SK-N-SH (cell line): Measurements from ENCODE around the gene GNB5. TPM values are rescaled to one million over a fixed set of nuclear protein-coding genes. Genes with fewer than 3 reads are reported as not detected.
A peak's percentile ranks its signal among the peaks of the same experiment; 100 is the strongest.

Source experiments
- FOSL2 ChIP-seq: IDR thresholded peaks from 2 replicates; pipeline ENCODE4 v1.4.0; 2012; ENCODE audit warnings: low read depth, mild to moderate bottlenecking, moderate library complexity, borderline replicate concordance
- GATA2 ChIP-seq: sonication (generic); formaldehyde crosslinking; IDR thresholded peaks from 2 replicates; pipeline ENCODE4 v1.5.0; 2020; ENCODE audit warnings: mild to moderate bottlenecking, missing genetic modification reagents
- JUND ChIP-seq: IDR thresholded peaks from 2 replicates; pipeline ENCODE4 v1.4.0; 2012
- NFIC ChIP-seq: IDR thresholded peaks from 2 replicates; pipeline ENCODE4 v1.4.0; 2012; ENCODE audit warnings: borderline replicate concordance
- POLR2AphosphoS5 ChIP-seq: IDR thresholded peaks from 2 replicates; pipeline ENCODE4 v1.6.1; 2012; ENCODE audit warnings: low read depth, low read length
- RCOR1 ChIP-seq: fragments of 150-350 bp; IDR thresholded peaks from 2 replicates; pipeline ENCODE4 v1.6.1; 2017; ENCODE audit warnings: antibody characterized with exemption, low read length
- SIN3A ChIP-seq: IDR thresholded peaks from 2 replicates; pipeline ENCODE4 v1.6.1; 2012; ENCODE audit warnings: low read depth, mild to moderate bottlenecking, low read length, moderate library complexity, borderline replicate concordance
- TAF1 ChIP-seq: IDR thresholded peaks from 2 replicates; pipeline ENCODE4 v1.6.1; 2012; ENCODE audit warnings: low read depth, mild to moderate bottlenecking, low read length, moderate library complexity, borderline replicate concordance
- TCF12 ChIP-seq: IDR thresholded peaks from 2 replicates; pipeline ENCODE4 v1.4.0; 2012
- polyA plus RNA-seq, 3 experiments: library from polyadenylated mRNA; depleted of rRNA; stranded (reverse); fragments of >200 nt; gene quantifications; 2 replicates each; pipeline ENCODE4 v1.2.3, GENCODE V29; 2012
- TF ChIP-seq, protein P1 (sequence below): fragments of 150-350 bp; IDR thresholded peaks from 2 replicates; pipeline ENCODE4 v1.6.1; 2017; ENCODE audit warnings: antibody characterized with exemption, low read length, low read depth, borderline replicate concordance
- TF ChIP-seq, protein P2 (sequence below): IDR thresholded peaks from 2 replicates; pipeline ENCODE4 v1.6.1; 2012; ENCODE audit warnings: mild to moderate bottlenecking, low read depth, low read length, moderate library complexity
- TF ChIP-seq, protein P3 (sequence below): fragments of 150-350 bp; IDR thresholded peaks from 2 replicates; pipeline ENCODE4 v1.6.1; 2016; ENCODE audit warnings: mild to moderate bottlenecking, low read depth, low read length
- TF ChIP-seq, protein P4 (sequence below): IDR thresholded peaks from 2 replicates; pipeline ENCODE4 v1.4.0; 2012; ENCODE audit warnings: low read depth, borderline replicate concordance

Gene GNB5
- polyA plus RNA-seq, 1 of the 3 experiments (the other 2 are of a cell fraction): 73.7 TPM

DNA sequence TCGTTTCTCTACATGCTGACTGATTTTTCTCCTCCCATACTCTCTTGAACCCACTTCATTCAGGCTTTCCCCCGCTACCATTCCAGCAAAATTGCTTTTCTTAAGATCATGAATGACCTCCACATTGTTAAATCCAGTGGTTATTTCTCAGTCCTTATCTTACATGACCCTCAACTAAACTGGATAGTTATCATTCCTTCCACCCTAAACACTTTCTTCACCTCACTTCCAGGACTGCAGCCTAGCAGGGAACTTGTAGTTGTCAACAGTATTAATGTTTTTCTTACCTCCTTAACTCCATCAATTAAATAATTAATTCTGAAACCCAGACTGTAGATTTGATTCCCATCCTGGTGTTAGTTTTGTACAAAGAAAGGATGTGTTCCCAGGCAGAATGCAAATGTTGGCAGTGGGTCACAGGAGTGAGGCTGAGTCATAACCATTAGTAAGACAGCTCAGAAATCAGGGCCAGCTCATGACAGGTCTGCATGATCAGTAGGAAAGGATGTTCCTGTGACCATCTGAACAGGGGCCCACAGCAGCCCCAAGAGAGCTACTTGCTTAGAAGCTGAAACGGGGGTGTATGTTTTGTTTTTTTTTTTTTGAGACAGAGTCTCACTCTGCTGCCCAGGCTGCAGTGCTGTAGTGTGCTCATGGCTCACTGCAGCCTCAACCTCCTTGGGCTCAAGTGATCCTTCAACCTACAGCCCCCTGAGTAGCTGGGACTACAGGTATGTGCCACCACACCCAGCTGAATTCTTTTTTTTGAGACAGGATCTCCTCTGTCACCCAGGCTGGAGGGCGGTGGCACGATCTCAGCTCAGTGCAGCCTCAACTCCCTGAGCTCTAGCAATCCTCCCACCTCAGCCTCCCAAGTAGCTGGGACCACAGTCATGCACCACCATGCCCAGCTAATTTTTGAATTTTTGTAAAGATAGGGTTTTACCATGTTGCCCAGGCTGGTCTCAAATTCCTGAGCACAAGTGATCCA, 87.7 kb downstream of the GNB5 start (continued):
- TF ChIP-seq RCOR1: no peak
- TF ChIP-seq, protein P1, sequence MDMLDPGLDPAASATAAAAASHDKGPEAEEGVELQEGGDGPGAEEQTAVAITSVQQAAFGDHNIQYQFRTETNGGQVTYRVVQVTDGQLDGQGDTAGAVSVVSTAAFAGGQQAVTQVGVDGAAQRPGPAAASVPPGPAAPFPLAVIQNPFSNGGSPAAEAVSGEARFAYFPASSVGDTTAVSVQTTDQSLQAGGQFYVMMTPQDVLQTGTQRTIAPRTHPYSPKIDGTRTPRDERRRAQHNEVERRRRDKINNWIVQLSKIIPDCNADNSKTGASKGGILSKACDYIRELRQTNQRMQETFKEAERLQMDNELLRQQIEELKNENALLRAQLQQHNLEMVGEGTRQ: no peak
- no peak for TF ChIP-seq GATA2 (CRISPR knock-in tag)
- peak; percentile 90 for TF ChIP-seq JUND
- TF ChIP-seq, protein P2, sequence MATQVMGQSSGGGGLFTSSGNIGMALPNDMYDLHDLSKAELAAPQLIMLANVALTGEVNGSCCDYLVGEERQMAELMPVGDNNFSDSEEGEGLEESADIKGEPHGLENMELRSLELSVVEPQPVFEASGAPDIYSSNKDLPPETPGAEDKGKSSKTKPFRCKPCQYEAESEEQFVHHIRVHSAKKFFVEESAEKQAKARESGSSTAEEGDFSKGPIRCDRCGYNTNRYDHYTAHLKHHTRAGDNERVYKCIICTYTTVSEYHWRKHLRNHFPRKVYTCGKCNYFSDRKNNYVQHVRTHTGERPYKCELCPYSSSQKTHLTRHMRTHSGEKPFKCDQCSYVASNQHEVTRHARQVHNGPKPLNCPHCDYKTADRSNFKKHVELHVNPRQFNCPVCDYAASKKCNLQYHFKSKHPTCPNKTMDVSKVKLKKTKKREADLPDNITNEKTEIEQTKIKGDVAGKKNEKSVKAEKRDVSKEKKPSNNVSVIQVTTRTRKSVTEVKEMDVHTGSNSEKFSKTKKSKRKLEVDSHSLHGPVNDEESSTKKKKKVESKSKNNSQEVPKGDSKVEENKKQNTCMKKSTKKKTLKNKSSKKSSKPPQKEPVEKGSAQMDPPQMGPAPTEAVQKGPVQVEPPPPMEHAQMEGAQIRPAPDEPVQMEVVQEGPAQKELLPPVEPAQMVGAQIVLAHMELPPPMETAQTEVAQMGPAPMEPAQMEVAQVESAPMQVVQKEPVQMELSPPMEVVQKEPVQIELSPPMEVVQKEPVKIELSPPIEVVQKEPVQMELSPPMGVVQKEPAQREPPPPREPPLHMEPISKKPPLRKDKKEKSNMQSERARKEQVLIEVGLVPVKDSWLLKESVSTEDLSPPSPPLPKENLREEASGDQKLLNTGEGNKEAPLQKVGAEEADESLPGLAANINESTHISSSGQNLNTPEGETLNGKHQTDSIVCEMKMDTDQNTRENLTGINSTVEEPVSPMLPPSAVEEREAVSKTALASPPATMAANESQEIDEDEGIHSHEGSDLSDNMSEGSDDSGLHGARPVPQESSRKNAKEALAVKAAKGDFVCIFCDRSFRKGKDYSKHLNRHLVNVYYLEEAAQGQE: no peak
- no peak for TF ChIP-seq SIN3A
- TF ChIP-seq, protein P3, sequence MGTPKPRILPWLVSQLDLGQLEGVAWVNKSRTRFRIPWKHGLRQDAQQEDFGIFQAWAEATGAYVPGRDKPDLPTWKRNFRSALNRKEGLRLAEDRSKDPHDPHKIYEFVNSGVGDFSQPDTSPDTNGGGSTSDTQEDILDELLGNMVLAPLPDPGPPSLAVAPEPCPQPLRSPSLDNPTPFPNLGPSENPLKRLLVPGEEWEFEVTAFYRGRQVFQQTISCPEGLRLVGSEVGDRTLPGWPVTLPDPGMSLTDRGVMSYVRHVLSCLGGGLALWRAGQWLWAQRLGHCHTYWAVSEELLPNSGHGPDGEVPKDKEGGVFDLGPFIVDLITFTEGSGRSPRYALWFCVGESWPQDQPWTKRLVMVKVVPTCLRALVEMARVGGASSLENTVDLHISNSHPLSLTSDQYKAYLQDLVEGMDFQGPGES: no peak
- no peak for TF ChIP-seq TAF1
- peak; percentile 89 for TF ChIP-seq FOSL2
- TF ChIP-seq TCF12: peak; percentile 89
- TF ChIP-seq, protein P4, sequence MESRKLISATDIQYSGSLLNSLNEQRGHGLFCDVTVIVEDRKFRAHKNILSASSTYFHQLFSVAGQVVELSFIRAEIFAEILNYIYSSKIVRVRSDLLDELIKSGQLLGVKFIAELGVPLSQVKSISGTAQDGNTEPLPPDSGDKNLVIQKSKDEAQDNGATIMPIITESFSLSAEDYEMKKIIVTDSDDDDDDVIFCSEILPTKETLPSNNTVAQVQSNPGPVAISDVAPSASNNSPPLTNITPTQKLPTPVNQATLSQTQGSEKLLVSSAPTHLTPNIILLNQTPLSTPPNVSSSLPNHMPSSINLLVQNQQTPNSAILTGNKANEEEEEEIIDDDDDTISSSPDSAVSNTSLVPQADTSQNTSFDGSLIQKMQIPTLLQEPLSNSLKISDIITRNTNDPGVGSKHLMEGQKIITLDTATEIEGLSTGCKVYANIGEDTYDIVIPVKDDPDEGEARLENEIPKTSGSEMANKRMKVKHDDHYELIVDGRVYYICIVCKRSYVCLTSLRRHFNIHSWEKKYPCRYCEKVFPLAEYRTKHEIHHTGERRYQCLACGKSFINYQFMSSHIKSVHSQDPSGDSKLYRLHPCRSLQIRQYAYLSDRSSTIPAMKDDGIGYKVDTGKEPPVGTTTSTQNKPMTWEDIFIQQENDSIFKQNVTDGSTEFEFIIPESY: 0 out of 2 replicates have a peak, but pooled peaks have one; percentile 20
- TF ChIP-seq NFIC: peak; percentile 95
- peak; percentile 62; the same call in 1 of the 2 replicates for TF ChIP-seq POLR2AphosphoS5
